Measurements from ENCODE around the gene GDF10.

DNA sequence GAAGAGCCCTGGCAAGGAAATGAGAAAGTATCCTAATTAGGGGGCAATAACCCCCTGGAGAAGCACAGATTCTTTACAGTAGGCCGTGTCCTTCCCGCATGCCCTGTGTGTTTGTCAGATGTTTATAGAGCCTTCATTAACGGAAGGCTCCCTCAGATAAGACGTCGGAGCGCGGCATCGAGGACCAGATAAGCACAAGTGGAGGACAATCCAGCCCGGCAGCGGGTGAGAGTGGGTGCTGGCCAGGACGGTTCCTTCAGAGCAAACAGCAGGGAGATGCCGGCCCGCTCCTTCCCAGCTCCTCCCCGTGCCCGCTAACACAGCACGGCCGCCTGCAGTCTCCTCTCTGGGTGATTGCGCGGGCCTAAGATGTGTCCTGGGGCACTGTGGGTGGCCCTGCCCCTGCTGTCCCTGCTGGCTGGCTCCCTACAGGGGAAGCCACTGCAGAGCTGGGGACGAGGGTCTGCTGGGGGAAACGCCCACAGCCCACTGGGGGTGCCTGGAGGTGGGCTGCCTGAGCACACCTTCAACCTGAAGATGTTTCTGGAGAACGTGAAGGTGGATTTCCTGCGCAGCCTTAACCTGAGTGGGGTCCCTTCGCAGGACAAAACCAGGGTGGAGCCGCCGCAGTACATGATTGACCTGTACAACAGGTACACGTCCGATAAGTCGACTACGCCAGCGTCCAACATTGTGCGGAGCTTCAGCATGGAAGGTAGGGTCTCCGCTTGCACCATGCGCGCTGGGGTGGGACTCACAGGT lies 22.5 kb downstream of the GDF10 start, which contains the start of gene GDF2:
- TF ChIP-seq, protein P1, sequence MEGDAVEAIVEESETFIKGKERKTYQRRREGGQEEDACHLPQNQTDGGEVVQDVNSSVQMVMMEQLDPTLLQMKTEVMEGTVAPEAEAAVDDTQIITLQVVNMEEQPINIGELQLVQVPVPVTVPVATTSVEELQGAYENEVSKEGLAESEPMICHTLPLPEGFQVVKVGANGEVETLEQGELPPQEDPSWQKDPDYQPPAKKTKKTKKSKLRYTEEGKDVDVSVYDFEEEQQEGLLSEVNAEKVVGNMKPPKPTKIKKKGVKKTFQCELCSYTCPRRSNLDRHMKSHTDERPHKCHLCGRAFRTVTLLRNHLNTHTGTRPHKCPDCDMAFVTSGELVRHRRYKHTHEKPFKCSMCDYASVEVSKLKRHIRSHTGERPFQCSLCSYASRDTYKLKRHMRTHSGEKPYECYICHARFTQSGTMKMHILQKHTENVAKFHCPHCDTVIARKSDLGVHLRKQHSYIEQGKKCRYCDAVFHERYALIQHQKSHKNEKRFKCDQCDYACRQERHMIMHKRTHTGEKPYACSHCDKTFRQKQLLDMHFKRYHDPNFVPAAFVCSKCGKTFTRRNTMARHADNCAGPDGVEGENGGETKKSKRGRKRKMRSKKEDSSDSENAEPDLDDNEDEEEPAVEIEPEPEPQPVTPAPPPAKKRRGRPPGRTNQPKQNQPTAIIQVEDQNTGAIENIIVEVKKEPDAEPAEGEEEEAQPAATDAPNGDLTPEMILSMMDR (IDR thresholded peaks at IDR 0.05 in 8 of 11, conservative IDR thresholded peaks at IDR 0.05 in 3 of 11) = no peak
- TF ChIP-seq POLR2A (IDR thresholded peaks at IDR 0.05) = no peak
- no peak for TF ChIP-seq POLR2AphosphoS5 (IDR thresholded peaks at IDR 0.05)
